Measurements from ENCODE around the gene BCO2. TPM values are rescaled to one million over a fixed set of nuclear protein-coding genes. Genes with fewer than 3 reads are reported as not detected.
"Not testable (repeated sequence)": the region's sequence is repeated elsewhere in the genome, so short reads cannot be mapped to it uniquely, and the experiment has no call there.

The BCO2 gene
- total RNA-seq, 4 donors from 2014 or later = 2.7 to 17.0 (median 9.5) TPM

DNA sequence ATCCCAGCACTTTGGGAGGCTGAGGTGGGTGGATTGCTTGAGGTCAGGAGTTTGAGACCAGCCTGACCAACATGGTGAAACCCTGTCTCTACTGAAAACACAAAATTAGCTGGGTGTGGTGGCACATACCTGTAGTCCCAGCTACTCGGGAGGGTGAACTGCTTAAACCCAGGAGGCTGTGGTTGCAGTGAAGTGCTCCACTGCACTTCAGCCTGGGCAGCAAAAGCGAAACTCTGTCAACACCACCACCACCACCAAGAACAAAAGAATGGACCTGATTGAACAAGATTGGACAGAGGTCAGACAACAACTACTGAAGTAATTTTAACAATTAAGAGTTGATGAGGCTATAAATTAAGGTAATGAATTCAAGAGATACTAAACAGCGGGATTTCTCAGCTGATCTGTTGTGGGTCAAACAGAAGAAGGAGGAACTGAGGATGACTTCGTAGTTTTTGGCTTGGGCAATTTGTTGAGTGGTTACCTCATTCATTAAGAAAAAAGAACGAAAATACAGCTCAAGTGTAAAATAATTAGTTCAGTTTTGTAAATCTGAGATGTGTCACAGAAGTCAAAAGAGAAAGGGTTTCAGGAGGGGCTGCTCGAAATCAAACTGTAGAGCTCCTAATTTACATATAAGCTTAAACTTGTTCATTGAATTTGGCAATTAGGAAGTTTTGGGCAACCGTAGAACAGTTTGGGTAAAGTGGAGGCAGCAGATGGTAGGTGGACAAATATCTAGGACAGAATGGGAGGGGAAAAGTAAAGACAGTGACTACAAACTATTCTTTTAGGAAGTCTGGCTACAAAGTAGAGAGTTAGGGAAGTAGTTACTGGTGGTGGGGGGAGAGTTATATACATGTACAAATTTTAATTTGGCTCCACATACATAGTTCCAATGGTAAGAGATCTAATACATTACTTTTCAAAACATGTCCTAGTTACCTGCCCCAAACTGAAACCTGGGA is 15.9 kb upstream of the BCO2 start:
- Histone ChIP-seq H3K27me3 (no peaks in the 10 kb centered on the region), H3K4me3 (peak overlapping the region in 3 of 4 donors; percentile 28 to 48 (median 44)), H3K36me3 (peaks cover 0 to 7% (median 0%) of the 10 kb centered on the region in 3 donors), H3K9me3 (no peaks in the 10 kb centered on the region), H3K4me1 (peaks cover 0 to 58% (median 20%) of the 10 kb centered on the region in 3 donors), H3K27ac (peak overlapping the region; percentile 11 to 88 (median 74))
- TF ChIP-seq, protein P1, sequence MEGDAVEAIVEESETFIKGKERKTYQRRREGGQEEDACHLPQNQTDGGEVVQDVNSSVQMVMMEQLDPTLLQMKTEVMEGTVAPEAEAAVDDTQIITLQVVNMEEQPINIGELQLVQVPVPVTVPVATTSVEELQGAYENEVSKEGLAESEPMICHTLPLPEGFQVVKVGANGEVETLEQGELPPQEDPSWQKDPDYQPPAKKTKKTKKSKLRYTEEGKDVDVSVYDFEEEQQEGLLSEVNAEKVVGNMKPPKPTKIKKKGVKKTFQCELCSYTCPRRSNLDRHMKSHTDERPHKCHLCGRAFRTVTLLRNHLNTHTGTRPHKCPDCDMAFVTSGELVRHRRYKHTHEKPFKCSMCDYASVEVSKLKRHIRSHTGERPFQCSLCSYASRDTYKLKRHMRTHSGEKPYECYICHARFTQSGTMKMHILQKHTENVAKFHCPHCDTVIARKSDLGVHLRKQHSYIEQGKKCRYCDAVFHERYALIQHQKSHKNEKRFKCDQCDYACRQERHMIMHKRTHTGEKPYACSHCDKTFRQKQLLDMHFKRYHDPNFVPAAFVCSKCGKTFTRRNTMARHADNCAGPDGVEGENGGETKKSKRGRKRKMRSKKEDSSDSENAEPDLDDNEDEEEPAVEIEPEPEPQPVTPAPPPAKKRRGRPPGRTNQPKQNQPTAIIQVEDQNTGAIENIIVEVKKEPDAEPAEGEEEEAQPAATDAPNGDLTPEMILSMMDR (IDR thresholded peaks at IDR 0.05) = no peak
- no peak for TF ChIP-seq POLR2A (IDR thresholded peaks at IDR 0.05)
- intact Hi-C loops (cut with DNase I) = no loop called here
- 58 to 72% methylated on average over 7 of the region's 7 CpGs for WGBS, 2 donors
- no peak for DNase-seq

DNA sequence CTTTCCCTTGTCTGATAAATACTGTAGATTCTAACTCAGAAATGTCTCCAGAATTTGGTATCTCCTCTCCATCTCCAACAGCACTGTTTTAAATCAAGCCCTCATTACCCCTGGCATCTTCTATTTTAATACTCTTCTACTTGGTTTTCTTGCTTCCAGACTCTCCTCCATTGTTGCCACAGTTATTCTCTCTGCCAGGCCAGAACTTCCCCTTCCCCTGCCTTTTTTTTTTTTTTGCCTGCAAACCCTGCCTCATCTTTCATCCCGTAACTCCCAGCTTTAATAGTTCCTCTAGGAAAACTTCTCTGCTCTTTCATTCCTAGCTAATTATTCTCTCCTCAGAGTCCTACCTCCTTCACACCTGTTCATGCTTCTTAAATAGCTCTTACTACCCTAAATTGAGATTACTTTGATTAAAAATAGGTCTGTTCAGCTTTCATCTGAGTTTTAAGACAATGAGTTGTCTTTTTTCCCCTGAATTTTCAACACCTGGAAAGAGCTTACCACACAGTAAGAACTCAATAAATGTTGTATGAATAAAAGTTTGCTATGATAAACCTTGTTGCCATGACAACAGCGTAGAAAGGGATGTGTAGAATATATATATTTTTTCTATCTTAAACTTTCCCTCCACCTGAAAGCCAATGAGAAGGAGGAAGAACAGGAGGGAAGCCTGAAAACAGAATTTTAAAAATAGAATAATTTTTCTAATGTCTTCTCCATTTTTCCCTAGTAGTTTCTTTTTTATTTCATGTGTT is 15.0 kb upstream of the BCO2 start:
- H3K4me1 ChIP-seq = peaks cover 0 to 58% (median 20%) of the 10 kb centered on the region in 3 donors
- intact Hi-C loops (cut with DNase I) = no loop called here

GRCh38 chr11:112161012-112161411 is 14.3 kb upstream of the BCO2 start:
- H3K27me3 ChIP-seq = no peaks in the 10 kb centered on the region
- H3K4me1 ChIP-seq = peaks cover 0 to 59% (median 20%) of the 10 kb centered on the region in 3 donors
- DNase-seq = no peak
- 21 to 53% methylated on average over 1 of the region's 1 CpG for WGBS, 2 donors
- no peak for TF ChIP-seq POLR2A (IDR thresholded peaks at IDR 0.05)
- TF ChIP-seq, protein P1 (IDR thresholded peaks at IDR 0.05) = no peak
- intact Hi-C loops (cut with DNase I) = no loop called here
- no peaks in the 10 kb centered on the region for H3K9me3 ChIP-seq
- H3K27ac ChIP-seq = peak overlapping the region; percentile 19 to 88 (median 55)
- no peaks in the 10 kb centered on the region for H3K36me3 ChIP-seq
- peak overlapping the region in 3 of 4 donors; percentile 44 to 59 (median 48) for H3K4me3 ChIP-seq

More for the DNA sequence above, 15.0 kb upstream of the BCO2 start:
- H3K9me3 ChIP-seq = no peaks in the 10 kb centered on the region
- H3K36me3 ChIP-seq = no peaks in the 10 kb centered on the region
- WGBS, 2 donors = 48 to 63% methylated on average over 2 of the region's 2 CpGs
- no peak for DNase-seq
- H3K27ac ChIP-seq = peak overlapping the region; percentile 11 to 88 (median 74)
- no peaks in the 10 kb centered on the region for H3K27me3 ChIP-seq
- TF ChIP-seq, protein P1 (IDR thresholded peaks at IDR 0.05) = no peak
- no peak for TF ChIP-seq POLR2A (IDR thresholded peaks at IDR 0.05)
- peak overlapping the region in 3 of 4 donors; percentile 28 to 48 (median 44) for H3K4me3 ChIP-seq

- intact Hi-C loops (cut with DNase I); DNase-seq; H3K36me3 ChIP-seq; H3K9me3 ChIP-seq; H3K27me3 ChIP-seq: not testable (repeated sequence)
- WGBS, 2 donors = 87 to 97% methylated on average over 1 of the region's 1 CpG
- Histone ChIP-seq H3K27ac (peak overlapping the region; percentile 76 to 88 (median 81)), H3K4me3 (peak overlapping the region in 3 of 4 donors; percentile 44 to 59 (median 48)), H3K4me1 (peaks cover 0 to 66% (median 24%) of the 10 kb centered on the region in 3 donors)
Observed at GRCh38 chr11:112162200-112162599, 13.1 kb upstream of the BCO2 start.

- Histone ChIP-seq H3K4me3 (peak overlapping the region; percentile 34 to 59 (median 46)), H3K4me1 (peaks cover 0 to 58% (median 21%) of the 10 kb centered on the region in 3 donors), H3K9me3 (no peaks in the 10 kb centered on the region), H3K27ac (peak overlapping the region; percentile 76 to 88 (median 81)), H3K27me3 (no peaks in the 10 kb centered on the region), H3K36me3 (no peaks in the 10 kb centered on the region)
- TF ChIP-seq POLR2A (IDR thresholded peaks at IDR 0.05) = no peak
- TF ChIP-seq, protein P1 (IDR thresholded peaks at IDR 0.05) = no peak
- WGBS, 2 donors = 33 to 50% methylated on average over 6 of the region's 6 CpGs
- intact Hi-C loops (cut with DNase I) = no loop called here
- DNase-seq = no peak
Observed at GRCh38 chr11:112162761-112163546, 12.4 kb upstream of the BCO2 start.

Measured in esophagus squamous epithelium (tissue), 5 donors.